NCI-H2171 (cell line): Measurements from ENCODE around the gene ELFN2.
A peak's percentile ranks its signal among the peaks of the same experiment; 100 is the strongest.
"Not testable (repeated sequence)": the region's sequence is repeated elsewhere in the genome, so short reads cannot be mapped to it uniquely, and the experiment has no call there.

Experiments
- DNase-seq: peaks from one replicate; lab custom pipeline; 2025; lab: John Stamatoyannopoulos, UW

Gene ELFN2

DNA sequence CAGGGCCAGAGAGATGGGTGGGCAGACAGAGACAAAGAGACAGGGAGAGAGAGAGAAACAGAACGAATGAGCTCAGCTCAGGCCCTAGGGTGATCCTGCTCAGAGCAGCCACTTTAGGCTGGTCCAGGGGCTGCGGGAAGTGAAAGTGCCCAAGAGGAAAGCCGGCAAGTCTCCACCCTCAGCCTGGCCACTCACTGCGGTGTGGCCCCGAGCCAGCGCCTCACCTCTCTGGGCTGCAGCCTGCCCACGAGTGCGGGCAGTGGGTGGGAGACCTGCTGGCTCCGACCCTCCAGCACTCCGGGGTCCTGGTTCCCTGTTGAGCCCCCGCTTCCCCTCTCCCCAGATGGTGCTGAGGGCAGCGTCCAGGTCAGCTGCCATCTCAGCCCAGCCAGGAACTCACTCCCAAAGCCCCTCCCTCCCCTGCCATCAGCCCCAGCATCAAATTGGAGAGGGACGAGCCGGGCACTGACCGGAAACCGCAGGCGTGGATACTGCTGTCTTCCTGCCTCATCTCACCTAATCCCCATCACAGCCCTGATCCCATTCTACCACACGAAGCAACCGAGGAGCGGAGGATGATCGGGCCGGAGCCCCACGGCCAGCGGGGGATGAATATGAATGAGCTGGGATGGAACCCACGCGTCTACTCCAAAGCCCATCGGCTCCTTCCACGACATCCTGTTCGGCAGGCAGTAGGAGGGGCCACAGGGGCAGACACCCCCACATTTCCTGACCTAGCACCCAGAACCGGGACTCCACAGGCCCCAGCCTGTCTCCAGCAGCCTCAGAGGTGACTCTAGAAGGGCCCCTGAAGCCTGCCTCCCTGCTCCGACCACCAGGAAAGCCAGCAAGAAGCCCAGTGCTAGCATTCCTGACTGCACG lies 16.9 kb downstream of the ELFN2 start:
- no peak for DNase-seq

DNA sequence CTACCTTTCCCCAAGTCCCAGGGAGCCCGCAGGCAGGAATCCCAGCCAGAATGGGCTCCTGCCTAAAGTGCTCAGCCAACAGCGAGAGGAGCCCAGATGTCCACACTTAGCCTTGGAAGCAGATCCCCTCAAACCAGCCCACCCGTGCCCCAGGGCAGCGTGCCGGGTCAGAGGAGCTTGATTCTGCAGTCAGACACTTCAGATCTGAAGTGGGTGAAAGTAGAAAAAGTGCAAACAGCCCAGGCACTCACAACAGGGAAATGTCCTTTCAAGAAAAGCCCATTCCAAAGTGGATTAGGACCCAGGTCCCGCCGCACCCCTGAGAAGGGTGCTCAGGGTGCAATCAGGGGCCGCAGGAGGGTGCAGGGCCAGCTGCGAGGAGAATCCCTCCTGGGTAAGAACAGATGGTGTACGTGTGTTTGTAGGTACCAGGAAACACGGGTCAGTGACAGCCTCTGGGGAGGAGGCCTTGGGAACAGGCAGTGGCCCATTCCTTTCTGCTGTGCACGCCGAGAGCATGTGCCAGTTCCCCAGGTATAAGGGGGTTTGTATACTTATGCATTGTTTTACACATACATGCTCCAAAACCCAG lies 17.7 kb downstream of the ELFN2 start:
- DNase-seq: peak; percentile 46

DNA sequence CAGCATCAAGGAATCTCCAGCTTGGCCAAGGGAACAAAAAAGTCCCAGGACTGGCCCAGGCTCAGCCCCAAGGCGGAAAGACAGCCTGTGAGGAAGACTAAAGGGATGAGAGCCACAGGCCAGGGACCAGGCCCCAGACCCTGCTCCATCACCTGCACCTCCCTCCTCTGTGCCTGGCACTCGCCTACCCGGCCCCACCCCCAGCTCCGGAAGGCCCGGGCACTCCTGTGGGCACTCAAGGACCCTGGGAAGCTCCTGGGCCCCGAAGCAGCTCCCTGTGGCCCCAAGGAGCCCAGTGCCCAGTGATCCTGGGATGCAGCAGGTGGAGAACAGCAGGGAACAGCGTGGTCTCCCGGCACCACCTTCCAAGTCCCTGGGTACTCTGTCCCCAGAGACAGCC lies 18.2 kb downstream of the ELFN2 start:
- no peak for DNase-seq

DNA sequence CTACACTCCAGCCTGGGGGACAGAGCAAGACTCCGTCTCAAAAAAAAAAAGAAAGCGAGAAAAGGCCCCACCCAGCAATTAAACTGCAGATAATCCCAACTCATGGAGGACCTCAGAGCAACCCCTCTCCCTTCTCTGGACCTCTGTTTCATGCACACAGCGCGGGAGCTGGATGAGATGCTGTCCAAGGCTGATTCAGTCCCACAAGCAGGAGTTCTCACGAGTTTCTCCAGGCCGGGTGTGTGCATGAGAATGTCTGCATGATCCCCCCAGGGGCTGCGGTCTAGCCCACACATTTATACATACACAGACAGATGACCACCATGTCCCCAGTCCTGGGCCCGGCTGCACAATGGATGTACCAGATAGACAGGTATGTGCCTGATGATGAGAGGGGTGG lies 19.4 kb downstream of the ELFN2 start:
- no peak for DNase-seq

DNA sequence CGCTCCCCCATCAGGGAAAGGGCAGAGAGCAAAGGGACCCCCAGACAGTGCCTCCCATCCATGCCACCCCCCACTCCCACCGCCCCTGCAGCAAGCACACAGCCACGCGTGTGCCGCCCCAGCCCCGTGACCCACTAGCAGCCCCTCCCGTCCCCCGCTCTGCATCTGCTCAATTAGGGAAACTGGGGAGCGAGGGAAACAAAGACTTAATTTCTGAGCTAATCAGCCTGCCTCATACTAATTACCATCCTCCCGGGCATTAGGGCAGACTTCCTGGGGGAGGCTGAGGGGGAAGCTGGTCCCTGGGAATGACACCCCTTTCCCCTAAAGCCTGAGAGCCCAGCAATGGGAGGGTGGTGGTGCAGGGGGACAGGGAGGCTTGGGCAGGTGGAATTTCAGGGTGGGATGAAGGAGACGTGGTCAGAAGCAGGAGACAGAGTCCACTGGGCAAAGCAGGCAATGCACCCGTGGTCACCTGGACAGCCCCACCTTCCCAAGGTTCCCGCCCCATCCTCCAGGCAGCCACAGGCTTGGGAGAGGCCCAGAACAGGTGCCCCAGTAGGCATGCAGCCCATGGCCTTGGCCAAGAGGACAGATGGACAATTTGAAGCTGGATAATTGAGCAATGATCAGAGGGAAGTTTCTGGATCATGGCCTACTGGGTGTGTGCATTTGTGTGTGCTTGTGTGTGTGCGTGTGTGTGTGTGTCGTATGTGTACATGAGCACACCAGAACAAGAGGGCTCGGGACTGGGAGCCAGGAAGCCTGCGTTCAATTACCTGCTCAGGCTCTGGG lies 20.6 kb downstream of the ELFN2 start:
- DNase-seq: no peak

DNA sequence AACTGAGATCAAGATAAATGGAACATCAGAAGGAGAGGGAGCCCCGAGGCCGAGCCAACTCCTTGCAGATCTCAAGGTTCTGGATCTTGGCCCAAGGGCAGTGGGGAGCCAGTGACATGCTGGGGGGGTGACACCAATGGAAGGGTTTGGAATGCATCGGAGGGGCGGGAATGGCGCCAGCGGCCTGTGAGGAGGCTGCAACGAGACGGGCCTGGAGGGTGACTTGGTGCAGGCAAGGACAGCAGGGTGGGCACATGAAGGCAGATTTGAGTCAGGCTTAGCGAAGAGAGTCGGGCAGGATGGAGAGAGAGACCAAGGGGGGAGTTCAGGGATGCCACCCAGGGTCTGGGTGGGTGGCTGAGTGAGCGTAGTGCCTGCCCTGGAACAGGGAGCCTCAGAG lies 23.2 kb downstream of the ELFN2 start:
- DNase-seq: no peak

DNA sequence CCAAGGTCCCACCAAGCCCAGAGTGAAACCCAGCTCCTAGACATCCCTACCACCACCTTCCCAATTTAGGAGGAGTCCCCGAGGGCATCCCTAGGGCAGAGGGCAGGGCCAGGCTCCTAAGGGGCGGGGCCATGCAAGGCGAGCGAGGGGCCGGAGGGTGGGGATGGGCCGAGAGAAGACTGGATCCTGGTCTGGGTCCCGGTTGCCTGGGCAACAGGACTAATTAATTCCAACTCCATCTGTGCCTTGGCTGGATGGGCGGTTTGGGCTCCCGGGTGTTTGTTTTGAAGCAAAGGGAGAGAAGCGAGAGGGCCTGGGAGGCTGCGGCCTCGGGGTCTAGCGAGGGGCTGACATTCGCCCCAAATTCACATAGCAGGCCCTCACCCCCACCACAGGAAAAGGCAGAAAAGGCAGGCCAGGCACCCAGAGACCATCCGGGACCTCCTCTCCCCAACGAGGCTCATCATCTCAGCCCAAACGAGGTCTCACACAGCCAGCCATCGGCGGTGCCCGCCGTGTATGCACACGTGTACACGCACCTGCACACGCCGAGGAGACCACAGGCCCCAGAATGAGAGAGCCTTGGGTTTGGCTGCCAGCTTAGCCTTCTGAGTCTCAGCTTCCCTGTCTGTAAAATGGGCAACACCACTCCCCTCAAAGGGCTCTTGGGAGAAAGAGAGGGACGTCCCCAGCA lies 23.9 kb downstream of the ELFN2 start:
- DNase-seq: peak; percentile 52

DNA sequence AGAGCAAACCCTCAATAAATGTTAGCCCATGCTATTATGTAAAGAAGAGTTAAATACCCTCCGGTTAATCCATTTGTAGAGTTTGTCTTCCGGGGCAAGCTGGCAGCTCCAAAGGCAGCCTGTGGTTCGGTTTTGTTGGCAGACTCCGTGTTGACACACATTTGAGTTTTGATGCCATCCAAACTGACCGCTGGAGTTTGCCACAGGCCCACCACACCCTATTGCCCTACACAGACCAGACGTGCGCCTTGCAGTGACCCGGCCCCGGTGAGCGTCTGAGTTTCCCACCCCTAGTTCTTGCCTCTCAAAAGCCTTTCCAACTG lies 25.1 kb downstream of the ELFN2 start:
- DNase-seq: no peak

DNA sequence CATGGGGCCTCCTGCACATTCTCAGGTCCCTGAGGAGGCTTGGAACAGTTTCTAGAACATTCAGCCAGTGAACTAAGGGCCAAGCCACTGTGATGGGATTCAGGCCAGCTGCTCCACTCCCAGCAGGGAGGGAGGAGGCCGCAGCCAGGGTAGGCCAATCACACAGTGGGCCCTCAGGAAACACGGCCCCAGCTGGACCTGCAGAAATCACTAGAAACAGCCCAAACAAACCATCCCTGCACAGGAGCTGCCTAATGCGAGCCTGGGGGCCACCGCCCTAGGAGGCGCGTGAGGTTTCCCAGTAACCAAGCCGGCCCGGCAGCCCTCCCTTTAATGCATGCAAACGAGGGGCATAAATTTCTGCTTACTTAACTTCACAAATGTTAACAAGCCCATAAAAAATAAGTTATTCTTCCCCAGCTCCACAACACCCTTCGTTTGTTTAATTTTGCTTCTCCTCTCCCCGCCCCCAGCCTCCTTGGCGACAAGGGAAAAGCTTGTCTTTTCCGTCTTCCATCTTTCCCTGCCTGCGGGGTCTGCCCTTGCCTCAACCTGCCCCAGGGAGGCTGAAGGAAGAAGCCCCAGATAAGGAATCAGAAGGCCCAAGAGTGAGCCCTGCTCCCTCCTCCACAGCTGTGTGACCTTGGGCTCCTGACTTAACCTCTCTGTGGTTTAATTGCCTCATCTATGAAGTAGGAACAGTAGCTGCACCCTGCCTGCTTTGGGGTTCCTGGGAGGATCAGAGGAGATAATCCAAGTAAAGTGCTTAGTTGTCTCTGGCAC lies 25.7 kb downstream of the ELFN2 start:
- no peak for DNase-seq

DNA sequence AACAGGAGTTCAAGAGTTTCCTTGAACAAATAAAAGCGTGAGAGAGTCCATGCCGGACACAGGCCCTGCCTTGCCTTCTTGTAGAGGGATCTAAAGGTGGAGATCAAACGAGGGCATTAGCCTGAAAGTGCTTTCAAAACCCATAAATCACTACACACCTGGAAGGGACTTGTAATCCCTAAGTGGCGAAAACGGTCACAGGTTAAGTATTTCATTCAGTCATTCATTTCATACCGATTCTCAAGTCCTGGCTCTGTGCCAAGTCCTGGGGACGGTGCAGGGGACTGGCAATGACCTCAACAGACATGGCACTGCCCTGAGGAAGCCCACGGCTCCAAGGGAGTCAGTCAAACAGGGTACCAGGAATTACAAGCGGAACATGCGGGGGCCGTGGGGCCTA lies 26.6 kb downstream of the ELFN2 start:
- DNase-seq: no peak

DNA sequence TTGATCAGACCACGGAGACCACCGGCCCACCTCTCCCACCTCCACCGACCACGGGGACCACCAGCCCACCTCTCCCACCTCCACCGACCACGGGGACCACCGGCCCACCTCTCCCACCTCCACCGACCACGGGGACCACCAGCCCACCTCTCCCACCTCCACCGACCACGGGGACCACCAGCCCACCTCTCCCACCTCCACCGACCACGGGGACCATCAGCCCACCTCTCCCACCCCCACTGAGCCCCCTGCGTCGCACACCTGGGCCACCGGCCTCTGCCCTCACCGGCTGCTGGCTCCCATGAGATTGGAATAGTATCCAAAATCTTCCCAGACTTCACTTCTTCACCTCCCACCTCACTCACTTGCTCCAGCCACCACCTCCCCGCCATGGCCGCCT lies 27.8 kb downstream of the ELFN2 start:
- not testable (repeated sequence) for DNase-seq

DNA sequence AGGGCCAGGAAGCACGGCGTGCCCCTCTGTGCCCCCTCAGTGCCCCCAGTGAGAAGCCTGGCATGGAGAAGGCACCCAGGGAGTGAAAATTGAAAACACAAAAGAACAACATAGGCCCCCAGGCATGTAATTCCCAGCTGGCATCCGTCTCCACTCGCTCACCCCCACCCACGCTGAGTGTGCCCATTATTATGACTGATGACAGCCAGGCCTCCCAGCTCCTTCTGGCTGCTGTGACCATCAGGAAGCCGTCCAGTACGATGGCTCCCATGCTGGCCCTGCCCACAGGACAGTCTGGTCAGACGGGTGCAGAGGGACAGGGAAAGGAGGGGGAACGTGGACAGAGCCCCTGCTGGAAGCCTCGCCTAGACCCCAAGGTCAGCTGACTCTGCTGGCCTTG lies 30.1 kb downstream of the ELFN2 start:
- no peak for DNase-seq

DNA sequence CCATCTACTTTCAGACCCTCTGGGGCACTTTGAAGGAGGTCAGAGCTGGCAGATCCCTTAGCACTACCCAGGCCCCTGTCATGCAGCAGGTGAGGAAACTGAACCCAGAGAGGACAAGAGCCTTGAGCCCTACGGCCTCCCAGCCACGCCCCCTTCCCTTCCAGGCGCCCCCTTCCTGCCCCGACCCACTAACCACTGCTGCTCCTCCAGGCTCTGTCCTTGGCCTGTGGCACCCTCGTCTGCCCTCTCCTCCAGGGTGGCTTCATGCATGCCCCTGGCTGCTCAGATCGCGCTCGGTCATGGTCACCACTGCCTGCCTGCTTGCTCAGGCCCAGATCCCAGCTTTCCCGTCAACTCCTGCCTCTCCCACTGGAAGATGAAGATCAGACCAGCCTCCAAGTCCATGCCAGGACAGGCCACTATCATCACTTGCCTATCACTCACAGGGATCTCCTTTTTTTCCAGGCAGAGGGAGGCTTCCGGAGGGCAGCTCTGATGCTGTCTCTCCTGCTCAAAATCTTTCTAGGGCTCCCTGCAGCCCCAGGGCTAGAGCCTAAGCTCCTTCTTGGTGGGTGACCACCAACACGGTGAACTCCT lies 30.7 kb downstream of the ELFN2 start:
- no peak for DNase-seq

DNA sequence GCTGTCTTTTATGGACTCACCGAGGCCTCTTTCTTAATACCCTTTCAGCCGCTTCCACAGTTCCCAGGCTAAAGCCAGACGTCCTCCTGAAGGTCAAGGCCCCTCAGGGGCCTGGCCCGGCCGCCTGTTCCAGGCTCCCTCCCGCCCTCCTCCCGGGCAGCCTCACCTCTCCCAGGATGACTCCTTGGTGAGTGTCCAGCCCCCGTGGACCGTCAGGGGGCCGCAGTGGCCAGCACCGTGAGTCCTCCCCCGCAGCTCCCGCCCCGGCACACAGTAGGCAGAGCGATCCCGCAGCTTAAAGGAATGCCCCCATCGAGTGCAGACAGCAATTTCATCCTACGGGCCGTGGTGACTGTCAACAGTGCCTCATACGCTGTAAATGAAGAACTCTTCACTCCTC lies 32.9 kb downstream of the ELFN2 start:
- DNase-seq: no peak

DNA sequence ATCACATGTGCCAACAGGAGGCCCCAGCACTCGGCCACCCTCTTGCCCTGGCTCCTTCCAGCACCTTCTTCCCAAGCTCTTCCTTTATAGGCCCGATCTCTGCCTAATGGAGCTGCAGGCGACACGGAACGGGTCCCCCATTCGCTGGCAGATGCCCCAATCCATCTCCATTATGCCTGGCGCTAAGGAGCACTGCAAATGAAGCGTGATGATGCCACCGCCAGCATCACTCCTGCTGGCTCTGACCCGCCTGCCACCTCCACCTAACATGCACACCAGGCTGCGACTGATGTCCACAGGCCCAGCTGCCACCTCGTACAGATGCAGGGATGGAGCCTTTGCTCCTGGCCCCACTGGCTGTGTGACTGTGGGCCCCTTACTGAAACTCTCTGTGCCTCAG lies 33.5 kb downstream of the ELFN2 start:
- no peak for DNase-seq

DNA sequence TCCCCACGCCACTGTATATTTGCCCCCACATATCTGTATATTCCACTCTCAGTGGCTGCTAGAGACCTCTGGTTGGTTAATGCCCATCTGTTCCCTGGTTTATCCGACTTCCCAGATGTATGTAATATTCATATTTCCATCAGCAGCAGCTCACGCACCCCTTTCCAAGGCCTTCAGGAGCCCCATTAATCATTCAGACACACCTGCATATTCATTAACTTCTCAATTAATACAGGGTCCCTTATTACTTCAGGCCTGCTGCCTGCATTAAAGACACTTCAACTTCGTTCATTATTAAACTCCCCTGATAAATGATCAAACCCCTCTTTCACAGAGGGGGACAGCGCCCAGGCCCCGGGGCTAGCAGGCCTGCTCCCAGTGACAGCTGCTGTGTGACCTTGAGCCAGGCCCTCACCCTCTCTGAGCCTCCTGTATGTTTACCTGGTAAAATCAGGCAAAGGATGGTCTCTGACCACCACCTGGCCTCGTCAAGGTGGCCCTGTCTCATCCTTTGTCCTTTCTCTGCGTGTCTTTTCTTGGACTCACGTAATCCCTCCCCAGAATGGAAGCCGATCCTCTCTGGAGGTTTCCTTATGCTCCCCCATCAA lies 34.5 kb downstream of the ELFN2 start:
- DNase-seq: no peak

DNA sequence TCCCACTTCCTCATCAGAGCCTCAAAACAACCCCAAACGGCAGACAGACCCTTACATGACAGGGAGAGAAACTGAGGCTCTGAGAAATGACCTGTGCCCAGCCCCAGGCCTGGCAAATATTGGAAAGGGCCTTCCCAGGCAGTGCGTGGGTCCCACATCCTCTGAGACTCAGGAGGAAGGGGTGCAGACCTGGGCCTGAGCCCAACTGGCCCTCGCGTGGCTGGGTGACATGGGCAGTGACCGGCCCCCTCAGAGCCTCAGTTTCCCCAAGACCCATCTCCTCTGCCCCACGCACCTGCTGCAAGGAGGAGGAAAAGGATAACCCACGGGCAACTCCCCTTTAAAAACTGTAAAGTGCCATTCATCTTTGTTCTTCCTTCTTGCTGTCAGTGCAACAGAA lies 35.6 kb downstream of the ELFN2 start:
- no peak for DNase-seq

DNA sequence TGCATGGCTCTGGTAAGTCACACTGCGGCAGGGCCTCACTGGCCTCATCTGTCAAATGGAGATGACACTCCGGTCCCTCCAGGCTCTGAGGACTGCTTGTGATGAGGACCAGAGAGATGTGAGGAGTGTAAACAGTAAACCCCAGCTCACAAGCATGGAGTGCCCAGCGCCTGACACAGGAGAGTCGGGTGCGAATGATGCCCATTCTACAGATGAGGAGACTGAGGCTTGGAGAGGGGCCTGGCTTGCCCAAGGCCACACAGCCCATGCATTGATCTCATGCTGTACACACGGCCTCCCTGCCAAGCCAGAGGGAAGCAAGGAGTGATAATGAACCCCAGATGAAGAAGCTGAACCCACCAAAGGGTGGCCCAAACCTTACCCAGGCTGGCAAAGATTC lies 37.2 kb downstream of the ELFN2 start:
- no peak for DNase-seq

DNA sequence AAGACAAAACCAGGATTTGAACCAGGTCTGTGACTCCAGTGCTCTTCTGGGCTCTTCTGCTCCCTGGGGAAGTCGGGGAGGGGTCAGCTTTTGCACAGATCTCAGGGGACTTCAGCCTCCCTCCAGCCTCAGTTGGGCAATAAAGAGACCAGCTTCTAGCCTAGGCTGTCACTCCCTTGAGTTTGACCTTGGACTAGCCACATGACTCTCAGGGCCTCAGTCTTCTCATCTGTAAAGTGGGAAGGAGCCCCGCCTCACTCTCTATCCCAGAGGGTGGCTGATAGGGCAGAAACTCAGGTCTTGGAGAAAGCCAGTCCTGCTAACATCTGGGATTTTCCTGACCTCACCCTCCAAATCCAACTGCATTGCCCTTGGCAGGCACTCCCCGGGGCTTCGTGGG lies 38.7 kb downstream of the ELFN2 start:
- no peak for DNase-seq

DNA sequence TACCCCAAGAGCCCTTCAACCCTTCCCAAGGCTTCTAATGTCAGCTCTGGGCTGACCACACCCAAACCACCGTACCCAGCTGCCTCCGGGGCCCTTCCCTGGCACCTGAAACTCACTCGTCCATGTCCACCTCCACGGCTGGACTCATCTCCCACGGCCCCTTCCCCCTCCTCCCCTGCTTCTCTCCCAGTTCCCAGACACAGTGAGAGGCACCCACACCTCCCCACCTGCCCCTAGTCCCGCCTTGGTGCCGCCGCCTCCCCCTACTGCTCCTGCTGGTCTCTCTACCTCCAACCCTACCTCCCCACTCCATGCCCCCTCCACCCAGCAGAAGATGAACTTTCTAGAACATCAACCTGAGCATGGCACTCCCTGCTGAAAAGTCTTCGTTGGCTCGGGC lies 39.5 kb downstream of the ELFN2 start:
- DNase-seq: no peak

DNA sequence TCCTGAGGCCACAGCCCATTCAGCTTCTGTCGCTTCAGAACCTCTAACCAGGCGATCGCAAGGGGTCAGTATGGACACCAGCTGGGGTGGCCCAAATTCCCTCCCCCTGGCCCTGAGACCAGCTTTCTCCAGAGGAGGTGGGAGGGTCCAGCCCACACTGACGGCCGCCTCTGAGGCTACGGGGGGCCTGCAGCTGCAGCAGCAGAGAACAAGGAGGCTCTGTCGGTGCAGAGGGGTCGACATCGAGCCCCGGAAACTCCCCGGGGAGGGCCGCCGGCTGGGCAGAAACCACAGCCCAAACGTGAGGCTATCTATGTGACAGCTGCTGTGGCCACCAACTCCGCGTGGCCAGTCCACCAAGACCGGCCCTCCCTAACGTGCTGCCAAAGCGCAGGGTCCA lies 40.8 kb downstream of the ELFN2 start:
- DNase-seq: no peak
